Hepatocyte (in vitro differentiated cells): ENCODE measurements around the gene ADAMTSL1. TPM values are rescaled to one million over a fixed set of nuclear protein-coding genes. Genes with fewer than 3 reads are reported as not detected.

Source experiments
- DNase-seq: peaks from one replicate; pipeline ENCODE4 v3.0.0-alpha.2; 2016; ENCODE audit warnings: low spot score
- H2AFZ ChIP-seq: fragments of 200-600 bp; sonication (generic); 2 replicates; pipeline ENCODE4 v1.6.0; 2016; ENCODE audit warnings: antibody characterized with exemption, mild to moderate bottlenecking
- H3K27ac ChIP-seq: fragments of 200-600 bp; sonication (generic); 2 replicates; pipeline ENCODE4 v1.5.1; 2016; ENCODE audit warnings: mild to moderate bottlenecking
- H3K27me3 ChIP-seq: fragments of 200-600 bp; sonication (generic); 2 replicates; pipeline ENCODE4 v1.6.1; 2016
- H3K36me3 ChIP-seq: fragments of 200-600 bp; sonication (generic); replicated peaks from 2 replicates; pipeline ENCODE4 v1.5.1; 2016; ENCODE audit warnings: low read depth; ENCODE audit not compliant: insufficient read depth
- H3K4me1 ChIP-seq: fragments of 200-600 bp; sonication (generic); 2 replicates; pipeline ENCODE4 v1.5.1; 2016; ENCODE audit warnings: mild to moderate bottlenecking, moderate library complexity; ENCODE audit not compliant: insufficient read depth
- H3K4me2 ChIP-seq: fragments of 200-600 bp; sonication (generic); 2 replicates; pipeline ENCODE4 v1.6.0; 2016
- H3K4me3 ChIP-seq: fragments of 200-600 bp; sonication (generic); 2 replicates; pipeline ENCODE4 v1.5.1; 2016; ENCODE audit warnings: mild to moderate bottlenecking
- H3K79me2 ChIP-seq: fragments of 200-600 bp; sonication (generic); 2 replicates; pipeline ENCODE4 v1.6.0; 2017; ENCODE audit warnings: mild to moderate bottlenecking
- H3K9me2 ChIP-seq: fragments of 200-600 bp; sonication (generic); replicated peaks from 2 replicates; pipeline ENCODE4 v1.6.0; 2017; ENCODE audit warnings: mild to moderate bottlenecking; ENCODE audit not compliant: insufficient read depth
- H3K9me3 ChIP-seq: fragments of 200-600 bp; sonication (generic); 2 replicates; pipeline ENCODE4 v1.5.1; 2016; ENCODE audit warnings: low read depth, mild to moderate bottlenecking
- H4K20me1 ChIP-seq: fragments of 200-600 bp; sonication (generic); 2 replicates; pipeline ENCODE4 v1.6.0; 2016; ENCODE audit warnings: mild to moderate bottlenecking; ENCODE audit not compliant: insufficient read depth, poor library complexity, severe bottlenecking
- CTCF ChIP-seq: fragments of 200-600 bp; sonication (generic); IDR thresholded peaks from 2 replicates; pipeline ENCODE4 v1.5.1; 2016; ENCODE audit warnings: antibody characterized with exemption, mild to moderate bottlenecking; ENCODE audit not compliant: poor library complexity
- EZH2 ChIP-seq: fragments of 200-600 bp; sonication (generic); IDR thresholded peaks from 2 replicates; pipeline ENCODE4 v1.6.1; 2016; ENCODE audit warnings: antibody characterized with exemption, mild to moderate bottlenecking, borderline replicate concordance
- EZH2phosphoT487 ChIP-seq: fragments of 200-600 bp; sonication (generic); IDR thresholded peaks from one replicate; pipeline ENCODE4 v1.6.1; 2018; ENCODE audit warnings: antibody characterized with exemption, mild to moderate bottlenecking, low read depth, moderate library complexity; ENCODE audit not compliant: unreplicated experiment, severe bottlenecking
- WGBS: methylation state at CpG from one replicate; pipeline ENCODE4 v1.1.6; 2016; ENCODE audit warnings: low lambda C conversion rate; ENCODE audit errors: missing lambda C conversion rate; 5-methylcytosine and 5-hydroxymethylcytosine counted together
- polyA plus RNA-seq: library from polyadenylated mRNA; unstranded; fragments of >200 nt; fragmentation: Nextera tagmentation; extraction: Ambion mirVana; gene quantifications from 2 replicates; pipeline ENCODE4 v1.2.1, GENCODE V29; 2016
- total RNA-seq: library from RNA; depleted of rRNA; stranded (reverse); fragments of >200 nt; gene quantifications from 2 replicates; pipeline ENCODE4 v1.2.3, GENCODE V29; 2014

ADAMTSL1 gene
- total and polyA plus RNA-seq, 2 experiments from 2014 or later, result 7.2 to 24.0 TPM

DNA sequence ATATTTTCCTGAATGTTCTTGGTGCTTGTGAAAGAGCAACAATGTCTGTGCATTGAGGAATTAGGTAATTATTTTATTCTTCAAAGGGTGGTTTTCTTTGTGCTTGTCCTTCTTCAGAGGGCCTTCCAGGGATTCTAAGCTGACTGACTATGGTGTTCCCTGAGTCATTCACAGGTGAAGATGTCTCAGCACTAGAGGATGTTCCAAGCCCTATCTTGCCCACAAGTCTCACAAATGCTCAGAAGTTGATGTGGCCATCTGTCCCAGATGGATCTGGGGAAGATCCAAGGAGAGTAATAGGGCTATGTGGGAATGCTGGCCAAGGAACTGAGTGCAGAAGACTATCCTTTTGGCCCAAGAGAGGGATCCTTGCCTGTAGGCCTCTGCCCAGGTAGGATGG is 120.9 kb downstream of the ADAMTSL1 start:
- Histone ChIP-seq H3K79me2 (no peaks in the 10 kb centered on the region), H2AFZ (no peak overlapping the region), H4K20me1 (no peaks in the 10 kb centered on the region), H3K4me3 (no peak overlapping the region), H3K27me3 (no peaks in the 10 kb centered on the region), H3K27ac (no peak overlapping the region), H3K36me3 (no peaks in the 10 kb centered on the region), H3K4me1 (no peaks in the 10 kb centered on the region), H3K9me3 (no peaks in the 10 kb centered on the region), H3K4me2 (no peak overlapping the region), H3K9me2 (no peaks in the 10 kb centered on the region)
- no peak for DNase-seq
- no peak for TF ChIP-seq CTCF
- no peak for TF ChIP-seq EZH2phosphoT487
- no peak for TF ChIP-seq EZH2

DNA sequence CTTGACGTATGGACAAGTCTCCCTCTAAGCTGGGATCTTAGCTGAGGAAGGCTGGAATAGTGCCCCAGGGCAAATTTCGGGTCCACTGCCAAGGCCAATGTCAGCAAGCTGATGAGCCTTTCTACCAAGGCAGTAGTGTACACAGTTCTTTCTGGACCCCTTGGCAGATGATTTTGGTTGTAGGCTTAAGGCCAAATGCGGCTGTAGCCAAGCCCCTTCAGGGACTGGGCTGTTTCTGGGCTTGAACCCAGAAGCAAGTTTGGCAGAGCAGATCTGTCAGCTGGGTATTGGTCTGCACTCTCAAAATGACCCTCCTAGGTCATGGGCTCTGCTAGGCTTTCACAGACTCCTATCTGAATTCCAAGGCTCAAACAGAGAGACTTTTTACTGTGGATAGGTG is 121.6 kb downstream of the ADAMTSL1 start:
- no peaks in the 10 kb centered on the region for H3K79me2 ChIP-seq
- H3K4me1 ChIP-seq, result no peaks in the 10 kb centered on the region
- H3K4me3 ChIP-seq, result no peak overlapping the region
- H3K27me3 ChIP-seq, result no peaks in the 10 kb centered on the region
- H4K20me1 ChIP-seq, result no peaks in the 10 kb centered on the region
- H3K27ac ChIP-seq, result no peak overlapping the region
- WGBS, result 77% methylated on average over 3 of the region's 3 CpGs
- H3K4me2 ChIP-seq, result no peak overlapping the region
- H2AFZ ChIP-seq, result no peak overlapping the region
- no peaks in the 10 kb centered on the region for H3K9me3 ChIP-seq
- H3K36me3 ChIP-seq, result no peaks in the 10 kb centered on the region
- no peak for TF ChIP-seq EZH2phosphoT487
- no peak for TF ChIP-seq CTCF
- TF ChIP-seq EZH2, result no peak
- DNase-seq, result no peak
- no peaks in the 10 kb centered on the region for H3K9me2 ChIP-seq

DNA sequence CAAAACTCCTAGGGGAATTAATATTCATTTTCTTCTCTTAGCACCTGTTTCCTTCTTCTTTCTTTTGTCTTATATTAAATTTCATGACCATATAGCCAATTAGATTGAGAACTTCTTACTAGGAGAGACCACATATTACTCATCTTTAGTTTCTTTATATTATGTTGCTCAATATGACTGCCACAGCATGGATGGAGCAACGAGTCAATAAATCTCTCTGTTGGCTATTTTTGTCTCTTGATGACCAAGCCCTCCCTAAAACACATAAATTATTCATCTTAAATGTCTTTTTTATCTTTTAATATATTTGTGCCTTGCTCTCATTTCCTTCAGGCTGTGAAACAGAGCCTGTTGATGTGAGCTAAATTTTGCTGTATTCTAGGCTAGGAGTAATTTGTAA is 123.0 kb downstream of the ADAMTSL1 start:
- H3K4me1 ChIP-seq, result no peaks in the 10 kb centered on the region
- TF ChIP-seq EZH2phosphoT487 (no peak), EZH2 (no peak), CTCF (no peak)
- 79% methylated on average over 1 of the region's 1 CpG for WGBS
- H3K9me3 ChIP-seq, result no peaks in the 10 kb centered on the region
- H3K27me3 ChIP-seq, result no peaks in the 10 kb centered on the region
- no peak overlapping the region for H2AFZ ChIP-seq
- no peaks in the 10 kb centered on the region for H4K20me1 ChIP-seq
- no peaks in the 10 kb centered on the region for H3K9me2 ChIP-seq
- H3K36me3 ChIP-seq, result no peaks in the 10 kb centered on the region
- H3K27ac ChIP-seq, result no peak overlapping the region
- no peak for DNase-seq
- H3K4me3 ChIP-seq, result no peak overlapping the region
- no peaks in the 10 kb centered on the region for H3K79me2 ChIP-seq
- no peak overlapping the region for H3K4me2 ChIP-seq

- Histone ChIP-seq H3K9me3 (no peaks in the 10 kb centered on the region), H3K4me2 (no peak overlapping the region), H3K9me2 (no peaks in the 10 kb centered on the region), H3K4me3 (no peak overlapping the region), H3K27me3 (no peaks in the 10 kb centered on the region), H2AFZ (no peak overlapping the region), H4K20me1 (no peaks in the 10 kb centered on the region), H3K36me3 (no peaks in the 10 kb centered on the region), H3K4me1 (no peaks in the 10 kb centered on the region), H3K27ac (no peak overlapping the region), H3K79me2 (no peaks in the 10 kb centered on the region)
- TF ChIP-seq CTCF (no peak), EZH2 (no peak), EZH2phosphoT487 (no peak)
- WGBS, result 72% methylated on average over 1 of the region's 1 CpG
- no peak for DNase-seq
Observed at GRCh38 chr9:18598969-18599368, 125.0 kb downstream of the ADAMTSL1 start.
